ENCODE results near the gene KAT2B.
"Not testable (repeated sequence)": the region's sequence is repeated elsewhere in the genome, so short reads cannot be mapped to it uniquely, and the experiment has no call there.

The KAT2B gene

DNA sequence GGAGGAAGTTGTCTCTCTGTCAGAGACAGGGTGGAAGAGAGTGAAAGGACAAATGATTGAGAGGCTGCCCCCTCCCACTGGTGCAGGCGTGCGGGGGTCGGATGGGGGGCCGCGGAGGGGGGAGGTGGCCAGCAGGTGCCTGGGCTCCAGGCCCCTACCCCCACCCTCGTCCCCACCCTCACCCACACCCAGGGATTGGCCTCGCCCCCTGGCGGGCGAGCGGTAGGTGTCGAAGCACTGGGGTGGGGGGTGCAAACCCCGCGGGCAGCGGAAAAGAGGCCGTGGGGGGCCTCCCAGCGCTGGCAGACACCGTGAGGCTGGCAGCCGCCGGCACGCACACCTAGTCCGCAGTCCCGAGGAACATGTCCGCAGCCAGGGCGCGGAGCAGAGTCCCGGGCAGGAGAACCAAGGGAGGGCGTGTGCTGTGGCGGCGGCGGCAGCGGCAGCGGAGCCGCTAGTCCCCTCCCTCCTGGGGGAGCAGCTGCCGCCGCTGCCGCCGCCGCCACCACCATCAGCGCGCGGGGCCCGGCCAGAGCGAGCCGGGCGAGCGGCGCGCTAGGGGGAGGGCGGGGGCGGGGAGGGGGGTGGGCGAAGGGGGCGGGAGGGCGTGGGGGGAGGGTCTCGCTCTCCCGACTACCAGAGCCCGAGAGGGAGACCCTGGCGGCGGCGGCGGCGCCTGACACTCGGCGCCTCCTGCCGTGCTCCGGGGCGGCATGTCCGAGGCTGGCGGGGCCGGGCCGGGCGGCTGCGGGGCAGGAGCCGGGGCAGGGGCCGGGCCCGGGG lies at the start of gene KAT2B:
Gene KAT2B (plus strand): TSS at position 682 of the 783 bp plus-strand sequence. CDS start 32 bp downstream, at position 714.
- DNase-seq (ENCODE audit: low read depth in 2 of 2) = peak; percentile 68 to 72

DNA sequence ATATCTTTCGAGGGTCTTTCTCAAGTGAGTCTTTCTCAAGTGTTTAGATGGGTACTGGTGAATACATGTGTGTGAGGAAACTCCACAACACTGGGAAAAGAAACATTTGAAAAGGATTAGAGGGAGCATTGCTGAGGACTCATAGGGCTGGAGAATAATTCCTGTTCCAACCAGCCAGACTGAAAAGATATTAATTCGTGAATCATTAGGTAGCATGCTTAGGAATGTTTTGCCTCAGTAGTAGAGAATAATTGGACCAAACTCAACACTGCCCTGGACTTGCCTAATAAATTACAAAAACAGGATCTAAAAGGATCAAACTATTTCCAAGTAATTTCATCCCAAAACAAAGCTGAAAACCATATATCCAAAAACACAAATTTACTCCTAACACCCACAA lies 45.5 kb upstream of the KAT2B start:
- no peak for DNase-seq (ENCODE audit: low read depth in 2 of 2)

GRCh38 chr3:19997502-19997901 lies 42.7 kb upstream of the KAT2B start:
- no peak for DNase-seq (ENCODE audit: low read depth in 2 of 2)

GRCh38 chr3:20001932-20002331 lies 38.3 kb upstream of the KAT2B start:
- no peak for DNase-seq (ENCODE audit: low read depth in 2 of 2)

- DNase-seq (ENCODE audit: low read depth in 2 of 2) = no peak
Observed at GRCh38 chr3:20007960-20008359, 32.3 kb upstream of the KAT2B start.

DNA sequence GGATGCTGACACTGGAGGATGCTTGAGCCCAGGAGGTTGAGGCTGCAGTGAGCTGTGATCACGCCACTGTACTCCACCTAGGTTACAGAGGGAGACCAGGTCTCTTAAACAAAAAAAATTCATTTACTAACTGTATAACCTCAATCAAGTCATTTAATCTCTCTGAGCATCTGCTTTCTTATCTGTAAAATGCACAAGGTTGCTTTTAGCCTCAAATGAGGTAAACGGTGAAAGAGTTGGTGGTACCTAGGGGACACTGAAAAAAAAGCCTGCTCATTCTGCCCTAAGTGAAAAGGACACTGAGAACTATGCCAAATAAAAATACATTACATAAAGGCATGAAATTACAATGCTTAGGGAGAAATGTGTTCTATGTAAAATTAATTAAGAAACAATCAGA lies 31.6 kb upstream of the KAT2B start:
- no peak for DNase-seq (ENCODE audit: low read depth in 2 of 2)

- no peak for DNase-seq (ENCODE audit: low read depth in 2 of 2)
Observed at GRCh38 chr3:20012164-20012563, 28.1 kb upstream of the KAT2B start, which contains the start of gene PP2D1. PP2D1 (minus strand) TSS chr3:20012264; CDS start chr3:20012072, 192 bp downstream.

DNA sequence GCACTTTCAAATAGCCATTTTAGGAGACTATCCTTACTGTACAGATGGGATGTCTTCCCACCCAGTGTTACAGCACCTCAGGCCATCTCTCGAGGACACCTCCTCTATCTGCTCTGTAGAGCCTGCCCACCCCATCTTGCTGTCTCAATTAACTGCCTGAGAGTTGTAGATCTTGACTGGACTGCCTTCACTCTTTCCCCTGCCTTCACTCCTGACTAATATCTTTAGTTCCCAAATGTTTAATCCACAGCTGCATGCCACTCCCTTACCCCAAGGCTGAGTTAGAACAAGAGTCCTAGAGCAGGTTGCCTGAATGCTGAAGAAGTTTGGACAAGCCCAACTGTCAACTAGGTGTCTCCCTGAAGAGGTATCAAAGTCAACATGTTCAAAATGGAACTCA lies 26.9 kb upstream of the KAT2B start:
- no peak for DNase-seq (ENCODE audit: low read depth in 2 of 2)

- DNase-seq (ENCODE audit: low read depth in 2 of 2) = no peak
Observed at GRCh38 chr3:20015525-20015924, 24.7 kb upstream of the KAT2B start.

DNA sequence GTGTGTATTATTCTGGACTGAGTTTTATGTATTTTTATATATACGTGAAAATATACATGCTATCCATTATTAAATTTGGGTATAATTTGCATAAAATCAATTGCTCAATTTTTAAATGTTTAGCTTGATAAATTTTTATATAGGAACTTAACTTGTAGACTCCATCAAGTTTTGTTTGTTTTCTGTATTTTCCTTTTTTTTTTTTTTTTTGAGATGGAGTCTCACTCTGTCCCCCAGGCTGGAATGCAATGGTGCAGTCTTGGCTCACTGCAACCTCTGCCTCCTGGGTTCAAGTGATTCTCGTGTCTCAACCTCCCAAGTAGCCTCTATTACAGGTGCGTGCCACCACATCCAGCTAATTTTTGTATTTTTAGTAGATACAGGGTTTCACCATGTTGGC lies 24.2 kb upstream of the KAT2B start:
- not testable (repeated sequence) for DNase-seq (ENCODE audit: low read depth in 2 of 2)

DNA sequence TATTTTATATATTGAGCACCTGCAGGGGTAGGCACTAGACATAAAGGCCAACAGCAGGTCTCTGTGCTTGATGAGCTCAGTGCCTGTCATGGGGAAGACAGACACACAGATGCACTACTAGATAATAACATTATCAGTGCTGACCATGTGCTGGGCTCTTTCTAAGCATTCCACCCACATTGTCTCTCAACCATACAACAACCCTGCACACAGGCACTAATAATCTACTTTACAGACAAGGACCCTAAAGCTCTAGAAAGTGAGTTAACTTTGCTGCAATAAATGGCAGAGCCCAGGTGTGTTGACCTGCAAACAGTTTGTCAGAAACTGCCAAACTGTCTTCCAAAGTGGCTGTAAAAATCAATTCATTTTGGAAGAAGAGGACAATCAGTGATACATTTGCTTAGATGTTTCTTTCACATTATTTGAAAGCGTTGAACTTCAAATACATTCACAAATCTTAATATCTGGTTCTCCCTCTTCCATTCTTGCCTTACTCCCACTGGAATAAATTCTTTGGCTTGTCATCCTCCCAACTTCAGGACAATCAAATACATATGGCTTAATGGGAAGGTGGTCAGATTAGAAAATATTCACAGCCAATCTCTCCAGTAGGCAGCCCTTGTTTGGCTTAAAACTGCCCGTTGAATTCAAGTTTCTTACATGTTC lies 17.2 kb upstream of the KAT2B start:
- no peak for DNase-seq (ENCODE audit: low read depth in 2 of 2)

DNA sequence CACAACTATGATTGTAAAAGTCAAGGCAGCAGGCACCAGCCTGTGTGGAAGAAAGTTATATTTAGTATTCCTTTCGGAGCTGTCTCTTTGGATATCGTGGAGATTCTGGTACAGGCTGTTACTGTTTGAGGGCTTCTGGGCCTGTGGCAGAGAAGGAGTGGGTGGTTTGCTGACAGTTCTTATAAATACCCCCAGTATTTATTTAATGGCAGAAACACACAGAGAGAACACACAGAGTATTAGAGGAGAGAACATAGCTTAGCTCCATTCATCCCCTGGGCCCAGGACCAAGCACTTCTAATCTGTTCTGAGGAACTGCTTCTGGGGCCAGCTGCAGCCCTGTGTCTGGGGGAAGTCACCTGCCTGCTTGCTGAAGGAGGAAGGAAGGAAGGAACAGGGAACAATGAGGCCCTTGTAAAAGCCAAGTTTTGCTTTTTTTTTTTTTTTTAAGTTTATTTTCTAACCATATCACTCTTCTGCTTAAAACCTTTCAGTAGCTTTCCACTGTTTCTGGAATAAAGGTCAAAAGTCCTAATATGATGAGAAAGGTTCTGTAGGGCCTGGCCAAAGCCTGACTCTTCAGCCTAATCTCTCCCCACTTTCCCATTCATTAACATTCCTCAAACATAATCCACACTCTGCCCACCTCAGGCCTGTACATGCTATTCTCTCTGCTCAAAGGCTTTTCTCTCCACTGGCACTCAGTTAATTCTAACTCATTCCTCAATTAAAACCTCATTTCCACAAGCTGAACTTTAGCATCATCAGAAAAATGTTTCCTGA lies 16.4 kb upstream of the KAT2B start:
- DNase-seq (ENCODE audit: low read depth in 2 of 2) = no peak

- no peak for DNase-seq (ENCODE audit: low read depth in 2 of 2)
Observed at GRCh38 chr3:20027136-20027535, 13.1 kb upstream of the KAT2B start.

- no peak for DNase-seq (ENCODE audit: low read depth in 2 of 2)
Observed at GRCh38 chr3:20028905-20029331, 11.3 kb upstream of the KAT2B start.

DNA sequence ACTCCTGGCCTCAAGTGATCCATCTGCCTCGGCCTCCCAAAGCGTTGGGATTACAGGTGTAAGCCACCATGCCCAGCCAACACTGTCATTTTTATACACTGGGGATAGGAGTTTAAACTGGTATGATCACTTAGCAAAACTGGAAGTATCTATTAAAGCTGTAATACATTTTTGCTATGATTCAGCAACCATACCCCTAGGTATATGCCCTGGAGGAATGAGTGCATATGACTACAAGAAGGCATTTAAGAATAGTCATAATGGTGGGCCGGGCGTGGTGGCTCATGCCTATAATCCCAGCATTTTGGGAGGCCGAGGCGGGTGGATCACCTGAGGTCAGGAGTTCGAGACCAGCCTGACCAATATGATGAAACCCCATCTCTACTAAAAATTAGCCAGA lies 8.3 kb upstream of the KAT2B start:
- not testable (repeated sequence) for DNase-seq (ENCODE audit: low read depth in 2 of 2)

DNA sequence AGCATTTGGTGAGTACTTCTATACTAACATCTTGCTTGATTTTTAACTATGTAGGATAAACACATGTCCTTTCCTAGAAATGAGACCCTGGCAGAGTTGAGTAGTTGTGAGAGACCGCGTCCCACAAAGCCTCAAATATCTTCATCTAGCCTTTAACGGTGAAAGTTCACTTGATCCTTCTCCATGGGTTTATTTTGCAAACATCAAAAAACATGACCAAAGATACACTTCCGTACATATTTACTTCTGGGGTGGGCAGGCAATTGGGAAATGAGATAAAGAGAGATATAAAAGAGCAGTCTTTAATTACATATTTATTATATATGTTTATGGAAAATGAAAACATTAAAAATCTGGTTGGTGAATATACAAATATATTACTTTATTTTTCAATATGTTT lies 5.2 kb upstream of the KAT2B start:
- DNase-seq (ENCODE audit: low read depth in 2 of 2) = no peak

DNA sequence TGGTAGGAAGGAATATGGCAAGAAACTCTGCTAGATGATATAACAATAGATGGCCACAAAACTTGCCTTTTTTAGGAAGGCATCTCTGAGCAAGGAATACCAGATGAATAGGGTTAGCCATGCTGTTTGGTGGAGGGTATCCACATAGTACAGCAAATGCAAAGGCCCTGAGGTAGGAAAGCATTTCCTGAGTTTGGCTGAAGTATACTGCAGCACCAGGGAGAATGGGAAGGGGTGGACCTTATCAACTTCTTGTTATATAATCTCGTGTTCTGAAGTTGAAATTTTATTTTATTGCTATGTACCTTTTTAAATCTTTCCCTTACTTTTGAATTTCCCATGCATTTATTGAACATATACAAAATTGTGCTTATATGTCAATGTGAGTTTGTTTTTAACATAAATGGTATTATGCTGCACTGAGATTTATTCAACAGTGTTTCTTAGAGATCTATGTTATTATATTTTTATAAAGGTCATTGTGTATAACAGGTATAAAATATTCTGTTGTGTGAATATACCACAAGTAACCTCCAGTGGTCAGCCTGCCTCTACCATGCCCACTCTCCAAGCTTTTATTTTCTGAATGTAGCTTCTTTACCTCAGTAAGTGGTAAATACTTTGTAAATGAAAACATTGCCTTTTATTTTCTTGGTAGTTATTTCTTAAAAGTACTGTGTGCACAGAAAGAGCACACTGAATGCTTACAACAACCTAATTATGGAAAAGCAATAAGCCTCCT lies 2.8 kb upstream of the KAT2B start:
- DNase-seq (ENCODE audit: low read depth in 2 of 2) = no peak

GRCh38 chr3:20038699-20039465 lies 1.4 kb upstream of the KAT2B start:
- DNase-seq (ENCODE audit: low read depth in 2 of 2) = no peak

GRCh38 chr3:20039466-20039764 lies 831 bp upstream of the KAT2B start:
- no peak for DNase-seq (ENCODE audit: low read depth in 2 of 2)

DNA sequence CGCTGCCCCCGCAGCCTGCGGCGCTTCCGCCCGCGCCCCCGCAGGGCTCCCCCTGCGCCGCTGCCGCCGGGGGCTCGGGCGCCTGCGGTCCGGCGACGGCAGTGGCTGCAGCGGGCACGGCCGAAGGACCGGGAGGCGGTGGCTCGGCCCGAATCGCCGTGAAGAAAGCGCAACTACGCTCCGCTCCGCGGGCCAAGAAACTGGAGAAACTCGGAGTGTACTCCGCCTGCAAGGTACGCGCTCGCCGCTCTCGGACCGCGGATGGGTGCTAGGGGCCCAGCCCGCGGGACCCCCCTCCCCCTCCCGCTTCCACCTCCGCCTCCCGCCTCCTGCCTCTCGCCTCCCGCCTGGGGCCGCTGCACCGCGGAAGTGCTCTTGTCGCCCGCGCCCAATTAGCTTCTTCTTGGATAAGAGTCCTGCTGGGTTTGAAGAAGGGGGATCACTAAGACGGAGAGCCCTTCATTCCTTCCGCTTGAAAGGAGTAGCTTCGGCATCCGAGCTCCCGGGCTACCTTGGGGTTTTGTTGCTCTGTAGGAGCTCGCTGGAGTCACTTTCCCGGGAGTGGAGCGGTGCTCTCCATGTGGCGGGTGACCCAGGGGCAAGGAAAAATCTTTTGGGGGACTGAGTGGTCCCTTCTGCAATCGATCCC lies 426 bp downstream of the KAT2B start:
- DNase-seq (ENCODE audit: low read depth in 2 of 2) = peak in 1 of 2 donors; percentile 47
